ENCODE measurements around the gene PRKCA.
A peak's percentile ranks its signal among the peaks of the same experiment; 100 is the strongest.

PRKCA gene

GRCh38 chr17:66783656-66784381 is 481.4 kb downstream of the PRKCA start:
- DNase-seq, result no peak

- DNase-seq, result no peak
Observed at GRCh38 chr17:66784621-66785364, 482.4 kb downstream of the PRKCA start.

GRCh38 chr17:66786107-66786506 is 483.7 kb downstream of the PRKCA start:
- DNase-seq, result no peak

- no peak for DNase-seq
Observed at GRCh38 chr17:66787914-66788313, 485.5 kb downstream of the PRKCA start.

- no peak for DNase-seq
Observed at GRCh38 chr17:66789093-66789492, 486.7 kb downstream of the PRKCA start.

- DNase-seq, result no peak
Observed at GRCh38 chr17:66789961-66790437, 487.6 kb downstream of the PRKCA start.

- DNase-seq, result no peak
Observed at GRCh38 chr17:66790501-66791061, 488.2 kb downstream of the PRKCA start.

GRCh38 chr17:66791347-66791746 is 488.9 kb downstream of the PRKCA start:
- DNase-seq, result peak; percentile 50 to 61

GRCh38 chr17:66793814-66794213 is 491.4 kb downstream of the PRKCA start:
- no peak for DNase-seq

- no peak for DNase-seq
Observed at GRCh38 chr17:66795486-66795885, 493.1 kb downstream of the PRKCA start.

- DNase-seq, result peak; percentile 18 to 26
Observed at GRCh38 chr17:66799849-66800537, 497.6 kb downstream of the PRKCA start.

- no peak for DNase-seq
Observed at GRCh38 chr17:66803474-66803951, 501.1 kb downstream of the PRKCA start.

GRCh38 chr17:66805567-66805966 is 503.2 kb downstream of the PRKCA start:
- no peak for DNase-seq

GRCh38 chr17:66807182-66807581 is 504.8 kb downstream of the PRKCA start:
- DNase-seq, result no peak

- DNase-seq, result no peak
Observed at GRCh38 chr17:66809408-66809807, 507.0 kb downstream of the PRKCA start.

GRCh38 chr17:66810951-66811682 is 508.7 kb downstream of the PRKCA start:
- DNase-seq, result no peak

GRCh38 chr17:66811683-66812054 is 509.3 kb downstream of the PRKCA start:
- DNase-seq, result no peak

- DNase-seq, result no peak
Observed at GRCh38 chr17:66812571-66812970, 510.2 kb downstream of the PRKCA start.

GRCh38 chr17:66813296-66813695 is 510.9 kb downstream of the PRKCA start:
- DNase-seq, result no peak

- no peak for DNase-seq
Observed at GRCh38 chr17:66814026-66814425, 511.6 kb downstream of the PRKCA start.

- no peak for DNase-seq
Observed at GRCh38 chr17:66814570-66814969, 512.2 kb downstream of the PRKCA start.

GRCh38 chr17:66817750-66818149 is 515.3 kb downstream of the PRKCA start:
- DNase-seq, result no peak

All from inflammatory macrophage (primary cell).